ENCODE results near the gene PTPRG. TPM values are rescaled to one million over a fixed set of nuclear protein-coding genes. Genes with fewer than 3 reads are reported as not detected.

The PTPRG gene
- total and polyA plus RNA-seq, 2 experiments from 2014 or later, result 11.5 to 39.6 TPM

DNA sequence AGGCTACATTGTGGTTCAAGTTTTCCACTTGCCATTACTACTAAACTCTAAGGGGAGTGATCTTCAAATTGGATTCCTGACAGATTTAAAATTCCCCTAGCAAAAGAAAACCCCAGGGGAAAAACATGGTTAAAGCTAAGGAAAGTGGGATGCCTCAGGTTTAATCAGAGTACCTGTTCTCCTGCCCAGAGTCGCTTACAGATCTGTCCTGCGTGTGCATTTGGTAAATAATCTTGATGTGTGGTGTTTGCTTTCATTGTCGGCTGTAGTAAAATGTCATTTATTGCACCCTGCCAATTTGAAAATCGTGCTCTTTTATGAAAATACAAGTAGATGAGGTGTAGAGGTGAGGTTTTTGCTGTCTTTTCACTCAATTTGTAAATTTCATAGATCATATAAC is 323.4 kb downstream of the PTPRG start:
- Histone ChIP-seq H3K36me3 (ENCODE audit: low read depth) (no peaks in the 10 kb centered on the region), H3K4me1 (ENCODE audit: insufficient read depth) (no peaks in the 10 kb centered on the region), H3K27me3 (replicated peaks; ENCODE audit: insufficient read depth) (no peaks in the 10 kb centered on the region), H3K79me2 (ENCODE audit: insufficient read depth) (0 out of 2 replicates have a peak, but pooled peaks cover 4% of the 10 kb centered on the region), H4K20me1 (ENCODE audit: insufficient read depth) (0 out of 2 replicates have a peak, but pooled peaks cover 5% of the 10 kb centered on the region), H3K9me3 (ENCODE audit: low read depth) (no peaks in the 10 kb centered on the region), H3K9me2 (ENCODE audit: insufficient read depth) (no peaks in the 10 kb centered on the region), H3K4me2 (ENCODE audit: unreplicated experiment) (no peak overlapping the region), H3K9ac (no peak overlapping the region), H3F3A (ENCODE audit: insufficient read depth) (no peaks in the 10 kb centered on the region), H2AFZ (no peak overlapping the region), H3K4me3 (no peak overlapping the region), H3K27ac (no peak overlapping the region)
- WGBS, 2 experiments (ENCODE audit: low coverage in 1 of 2, low lambda C conversion rate in 2 of 2, missing lambda C conversion rate in 2 of 2), result 92 to 96% methylated on average over 4 of the region's 4 CpGs
- in situ Hi-C loops (cut with MboI), result no loop called here
- TF ChIP-seq EZH2phosphoT487 (IDR thresholded peaks at IDR 0.05; ENCODE audit: insufficient read depth, low read depth) (no peak), EZH2 (IDR thresholded peaks at IDR 0.05; ENCODE audit: insufficient read depth, poor library complexity, severe bottlenecking) (no peak)
- DNase-seq, result no peak

DNA sequence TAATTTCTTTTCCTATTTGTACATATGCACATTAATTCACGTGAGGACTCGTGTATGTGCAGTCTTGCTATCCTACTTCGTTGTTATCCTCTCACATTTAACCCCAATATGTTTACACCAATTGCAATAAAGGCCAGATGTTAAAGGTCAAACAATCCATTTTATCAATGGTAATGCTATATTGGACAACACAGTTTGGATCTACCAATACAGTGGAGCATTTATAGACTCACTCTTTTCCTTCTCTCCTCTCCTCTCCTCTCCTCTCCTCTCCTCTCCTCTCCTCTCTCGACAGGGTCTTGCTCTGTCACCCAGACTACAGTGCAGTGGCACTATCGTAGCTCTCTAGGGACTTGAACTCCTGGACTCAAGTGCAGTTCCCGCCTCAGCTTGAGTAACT is 324.0 kb downstream of the PTPRG start:
- in situ Hi-C loops (cut with MboI), result no loop called here
- no peaks in the 10 kb centered on the region for H3K9me2 ChIP-seq (ENCODE audit: insufficient read depth)
- DNase-seq, result no peak
- H3K4me3 ChIP-seq, result no peak overlapping the region
- H3K36me3 ChIP-seq (ENCODE audit: low read depth), result no peaks in the 10 kb centered on the region
- TF ChIP-seq EZH2 (IDR thresholded peaks at IDR 0.05; ENCODE audit: insufficient read depth, poor library complexity, severe bottlenecking) (no peak), EZH2phosphoT487 (IDR thresholded peaks at IDR 0.05; ENCODE audit: insufficient read depth, low read depth) (no peak)
- no peaks in the 10 kb centered on the region for H3K4me1 ChIP-seq (ENCODE audit: insufficient read depth)
- no peaks in the 10 kb centered on the region for H3K27me3 ChIP-seq (replicated peaks; ENCODE audit: insufficient read depth)
- 0 out of 2 replicates have a peak, but pooled peaks cover 6% of the 10 kb centered on the region for H4K20me1 ChIP-seq (ENCODE audit: insufficient read depth)
- H3K79me2 ChIP-seq (ENCODE audit: insufficient read depth), result 0 out of 2 replicates have a peak, but pooled peaks cover 4% of the 10 kb centered on the region
- H3K27ac ChIP-seq, result no peak overlapping the region
- no peaks in the 10 kb centered on the region for H3K9me3 ChIP-seq (ENCODE audit: low read depth)
- H3F3A ChIP-seq (ENCODE audit: insufficient read depth), result 0 out of 2 replicates have a peak, but pooled peaks cover 3% of the 10 kb centered on the region
- H3K9ac ChIP-seq, result no peak overlapping the region
- H2AFZ ChIP-seq, result no peak overlapping the region
- WGBS, 2 experiments (ENCODE audit: low coverage in 1 of 2, low lambda C conversion rate in 2 of 2, missing lambda C conversion rate in 2 of 2), result 84 to 91% methylated on average over 5 to 6 of the region's 6 CpGs
- no peak overlapping the region for H3K4me2 ChIP-seq (ENCODE audit: unreplicated experiment)

DNA sequence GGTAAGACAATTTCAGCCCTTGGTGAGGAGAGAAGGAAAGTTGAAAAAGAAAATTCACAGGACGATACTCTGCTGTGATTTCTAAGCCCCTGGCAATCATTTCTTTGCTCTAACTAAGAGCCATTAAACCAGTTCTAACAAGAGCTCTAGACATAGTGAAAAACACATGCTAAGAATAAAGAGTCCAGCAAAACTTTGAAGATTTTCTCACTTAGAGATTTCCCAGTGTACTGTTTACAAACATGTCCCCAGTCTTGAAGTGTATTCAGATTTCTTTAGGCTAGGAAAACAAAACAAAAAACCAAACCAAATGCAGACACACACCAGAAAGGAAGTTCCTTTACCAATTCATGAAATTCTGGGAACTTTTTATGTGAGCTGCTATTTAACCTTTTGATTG is 325.8 kb downstream of the PTPRG start:
- Histone ChIP-seq H3K4me1 (ENCODE audit: insufficient read depth) (no peaks in the 10 kb centered on the region), H3K9ac (no peak overlapping the region), H3K79me2 (ENCODE audit: insufficient read depth) (0 out of 2 replicates have a peak, but pooled peaks cover 4% of the 10 kb centered on the region), H3K4me3 (no peak overlapping the region), H3K27me3 (replicated peaks; ENCODE audit: insufficient read depth) (no peaks in the 10 kb centered on the region), H3F3A (ENCODE audit: insufficient read depth) (0 out of 2 replicates have a peak, but pooled peaks cover 6% of the 10 kb centered on the region), H3K4me2 (ENCODE audit: unreplicated experiment) (no peak overlapping the region), H3K9me3 (ENCODE audit: low read depth) (no peaks in the 10 kb centered on the region), H4K20me1 (ENCODE audit: insufficient read depth) (0 out of 2 replicates have a peak, but pooled peaks cover 6% of the 10 kb centered on the region), H3K36me3 (ENCODE audit: low read depth) (no peaks in the 10 kb centered on the region), H3K9me2 (ENCODE audit: insufficient read depth) (no peaks in the 10 kb centered on the region), H2AFZ (no peak overlapping the region), H3K27ac (no peak overlapping the region)
- TF ChIP-seq EZH2 (IDR thresholded peaks at IDR 0.05; ENCODE audit: insufficient read depth, poor library complexity, severe bottlenecking) (no peak), EZH2phosphoT487 (IDR thresholded peaks at IDR 0.05; ENCODE audit: insufficient read depth, low read depth) (no peak)
- in situ Hi-C loops (cut with MboI), result no loop called here
- WGBS, 2 experiments (ENCODE audit: low coverage in 1 of 2, low lambda C conversion rate in 2 of 2, missing lambda C conversion rate in 2 of 2), result 69 to 74% methylated on average over 1 of the region's 1 CpG
- no peak for DNase-seq

DNA sequence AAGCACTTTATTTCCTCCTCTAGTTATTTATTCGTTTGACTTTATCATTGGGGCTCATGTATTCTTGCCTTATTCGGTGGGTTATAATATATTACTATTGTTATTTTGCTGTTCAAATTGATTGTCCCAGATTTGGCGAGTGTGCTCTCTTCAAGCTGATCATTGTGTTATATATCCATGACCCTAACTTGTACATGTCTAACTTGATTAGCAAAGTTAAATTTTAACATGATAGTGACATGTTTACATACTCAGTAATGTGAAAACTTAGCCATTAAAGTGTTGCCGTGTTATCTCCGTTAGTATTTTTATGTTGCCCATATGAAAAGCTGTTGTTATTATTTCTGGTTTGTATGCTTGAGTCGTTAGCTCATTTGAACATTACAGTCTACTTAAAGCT is 327.9 kb downstream of the PTPRG start:
- in situ Hi-C loops (cut with MboI), result no loop called here
- no peak overlapping the region for H3K9ac ChIP-seq
- no peak overlapping the region for H3K4me2 ChIP-seq (ENCODE audit: unreplicated experiment)
- no peaks in the 10 kb centered on the region for H3K36me3 ChIP-seq (ENCODE audit: low read depth)
- no peak for TF ChIP-seq EZH2phosphoT487 (IDR thresholded peaks at IDR 0.05; ENCODE audit: insufficient read depth, low read depth)
- no peak for TF ChIP-seq EZH2 (IDR thresholded peaks at IDR 0.05; ENCODE audit: insufficient read depth, poor library complexity, severe bottlenecking)
- WGBS, 2 experiments (ENCODE audit: low coverage in 1 of 2, low lambda C conversion rate in 2 of 2, missing lambda C conversion rate in 2 of 2), result 95 to 98% methylated on average over 6 of the region's 6 CpGs
- no peak overlapping the region for H3K27ac ChIP-seq
- no peaks in the 10 kb centered on the region for H3K9me3 ChIP-seq (ENCODE audit: low read depth)
- 0 out of 2 replicates have a peak, but pooled peaks cover 6% of the 10 kb centered on the region for H3F3A ChIP-seq (ENCODE audit: insufficient read depth)
- 0 out of 2 replicates have a peak, but pooled peaks cover 6% of the 10 kb centered on the region for H4K20me1 ChIP-seq (ENCODE audit: insufficient read depth)
- H3K9me2 ChIP-seq (ENCODE audit: insufficient read depth), result no peaks in the 10 kb centered on the region
- no peaks in the 10 kb centered on the region for H3K4me1 ChIP-seq (ENCODE audit: insufficient read depth)
- no peak for DNase-seq
- no peaks in the 10 kb centered on the region for H3K27me3 ChIP-seq (replicated peaks; ENCODE audit: insufficient read depth)
- 0 out of 2 replicates have a peak, but pooled peaks cover 12% of the 10 kb centered on the region for H3K79me2 ChIP-seq (ENCODE audit: insufficient read depth)
- H3K4me3 ChIP-seq, result no peak overlapping the region
- H2AFZ ChIP-seq, result no peak overlapping the region

Data from GM23248 (cell line).